GM18502 (cell line): ENCODE measurements around the gene CNTNAP1.

Experiments
- ATAC-seq: cut with Tn5 transposase; IDR thresholded peaks from one replicate; pipeline ENCODE4 v1.9.1; 2021; ENCODE audit warnings: mild to moderate bottlenecking; ENCODE audit not compliant: unreplicated experiment, poor library complexity

Gene CNTNAP1

GRCh38 chr17:42683407-42684034 is 1.2 kb downstream of the CNTNAP1 start:
- ATAC-seq: no peak

DNA sequence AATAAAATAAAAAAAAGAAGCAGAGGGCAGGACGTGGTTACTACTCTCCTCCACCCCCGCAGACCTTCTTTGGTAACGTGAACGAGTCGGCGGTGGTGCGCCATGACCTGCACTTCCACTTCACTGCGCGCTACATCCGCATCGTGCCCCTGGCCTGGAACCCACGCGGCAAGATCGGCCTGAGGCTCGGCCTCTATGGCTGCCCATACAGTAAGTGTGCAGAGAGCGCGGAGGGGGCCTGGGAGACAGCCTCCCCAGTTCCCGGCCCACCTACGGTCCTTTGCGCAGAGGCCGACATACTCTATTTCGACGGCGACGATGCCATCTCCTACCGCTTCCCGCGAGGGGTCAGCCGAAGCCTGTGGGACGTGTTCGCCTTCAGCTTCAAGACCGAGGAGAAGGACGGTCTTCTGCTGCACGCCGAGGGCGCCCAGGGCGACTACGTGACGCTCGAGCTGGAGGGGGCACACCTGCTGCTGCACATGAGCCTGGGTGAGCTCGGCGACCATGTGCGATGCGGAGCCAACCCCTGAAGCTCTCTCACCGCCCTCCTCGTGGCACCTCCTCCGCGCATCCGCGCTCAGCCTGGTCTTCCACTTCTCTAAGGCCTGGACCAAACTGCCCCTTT is 2.7 kb downstream of the CNTNAP1 start:
- ATAC-seq: no peak

DNA sequence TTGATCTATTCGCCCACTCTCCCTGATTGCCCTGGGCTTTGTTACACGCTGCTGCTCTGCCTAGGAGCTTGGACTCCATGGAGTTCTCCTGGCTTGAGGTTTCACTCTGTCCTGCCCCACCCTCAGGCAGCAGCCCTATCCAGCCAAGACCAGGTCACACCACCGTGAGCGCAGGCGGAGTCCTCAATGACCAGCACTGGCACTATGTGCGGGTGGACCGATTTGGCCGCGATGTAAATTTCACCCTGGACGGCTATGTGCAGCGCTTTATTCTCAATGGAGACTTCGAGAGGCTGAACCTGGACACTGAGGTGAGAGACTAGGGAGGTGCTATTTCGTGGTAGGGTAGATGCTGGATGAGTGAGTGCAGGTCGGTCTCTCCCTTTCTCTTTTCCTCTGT is 3.5 kb downstream of the CNTNAP1 start:
- ATAC-seq: no peak

- no peak for ATAC-seq
Observed at GRCh38 chr17:42686520-42687128, 4.3 kb downstream of the CNTNAP1 start.

DNA sequence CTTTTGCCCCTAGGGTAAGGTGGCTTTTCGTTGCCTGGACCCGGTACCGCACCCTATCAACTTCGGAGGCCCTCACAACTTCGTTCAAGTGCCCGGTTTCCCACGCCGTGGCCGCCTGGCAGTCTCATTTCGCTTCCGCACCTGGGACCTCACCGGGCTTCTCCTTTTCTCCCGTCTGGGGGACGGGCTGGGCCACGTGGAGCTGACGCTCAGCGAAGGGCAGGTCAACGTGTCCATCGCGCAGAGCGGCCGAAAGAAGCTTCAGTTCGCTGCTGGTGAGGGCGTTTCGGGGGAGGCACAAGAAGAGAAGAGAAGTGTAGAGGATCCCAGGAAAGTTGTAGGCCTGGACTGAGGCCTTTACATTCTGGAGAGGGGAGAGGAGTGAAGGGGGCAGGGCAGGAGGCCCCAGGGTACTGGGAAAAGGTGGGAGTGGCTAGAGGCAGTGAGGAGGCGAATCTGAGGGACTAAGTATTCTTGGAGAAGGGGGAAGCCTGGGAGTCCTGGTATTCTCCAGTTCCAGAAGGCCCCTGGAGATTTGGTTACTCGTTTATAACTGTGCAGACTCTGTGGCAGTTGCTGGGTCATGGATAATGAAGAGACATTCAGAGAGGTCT is 5.5 kb downstream of the CNTNAP1 start:
- no peak for ATAC-seq

- no peak for ATAC-seq
Observed at GRCh38 chr17:42690596-42690995, 8.3 kb downstream of the CNTNAP1 start.

GRCh38 chr17:42691021-42691545 is 8.8 kb downstream of the CNTNAP1 start:
- no peak for ATAC-seq

DNA sequence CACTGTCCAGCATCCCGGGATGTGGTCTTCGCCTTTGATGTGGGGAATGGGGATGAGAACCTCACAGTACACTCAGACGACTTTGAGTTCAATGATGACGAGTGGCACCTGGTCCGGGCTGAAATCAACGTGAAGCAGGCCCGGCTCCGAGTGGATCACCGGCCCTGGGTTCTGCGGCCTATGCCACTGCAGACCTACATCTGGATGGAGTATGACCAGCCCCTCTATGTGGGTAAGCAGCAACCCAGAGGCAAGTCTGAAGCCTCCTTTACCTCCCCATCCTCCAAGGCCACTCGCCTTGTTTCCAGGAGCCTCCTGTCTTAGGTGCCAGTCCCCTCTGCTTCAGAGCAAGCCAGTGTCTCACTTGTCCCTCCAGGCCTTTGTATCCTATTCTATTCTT is 10.2 kb downstream of the CNTNAP1 start:
- ATAC-seq: no peak

DNA sequence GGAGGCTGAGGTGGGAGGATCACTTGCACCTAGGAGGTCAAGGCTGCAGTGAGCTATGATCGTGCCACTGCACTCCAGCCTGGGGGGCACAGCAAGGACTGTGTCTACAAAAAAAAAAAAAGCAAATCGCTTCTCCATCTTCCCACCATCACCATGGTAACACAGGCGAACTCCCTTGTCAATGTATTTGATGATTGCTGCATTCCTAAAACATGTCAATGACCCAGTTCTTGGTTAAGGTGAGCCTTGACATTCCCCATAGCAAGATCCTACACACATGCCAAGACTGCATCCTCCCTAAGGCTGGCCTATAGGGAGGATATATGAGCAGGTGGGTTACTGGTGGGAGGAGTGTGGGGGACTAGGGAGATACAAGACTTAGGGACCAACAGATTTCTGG is 12.2 kb downstream of the CNTNAP1 start:
- no peak for ATAC-seq

GRCh38 chr17:42695500-42695899 is 13.2 kb downstream of the CNTNAP1 start:
- ATAC-seq: no peak

- no peak for ATAC-seq
Observed at GRCh38 chr17:42697108-42697811, 14.9 kb downstream of the CNTNAP1 start.

DNA sequence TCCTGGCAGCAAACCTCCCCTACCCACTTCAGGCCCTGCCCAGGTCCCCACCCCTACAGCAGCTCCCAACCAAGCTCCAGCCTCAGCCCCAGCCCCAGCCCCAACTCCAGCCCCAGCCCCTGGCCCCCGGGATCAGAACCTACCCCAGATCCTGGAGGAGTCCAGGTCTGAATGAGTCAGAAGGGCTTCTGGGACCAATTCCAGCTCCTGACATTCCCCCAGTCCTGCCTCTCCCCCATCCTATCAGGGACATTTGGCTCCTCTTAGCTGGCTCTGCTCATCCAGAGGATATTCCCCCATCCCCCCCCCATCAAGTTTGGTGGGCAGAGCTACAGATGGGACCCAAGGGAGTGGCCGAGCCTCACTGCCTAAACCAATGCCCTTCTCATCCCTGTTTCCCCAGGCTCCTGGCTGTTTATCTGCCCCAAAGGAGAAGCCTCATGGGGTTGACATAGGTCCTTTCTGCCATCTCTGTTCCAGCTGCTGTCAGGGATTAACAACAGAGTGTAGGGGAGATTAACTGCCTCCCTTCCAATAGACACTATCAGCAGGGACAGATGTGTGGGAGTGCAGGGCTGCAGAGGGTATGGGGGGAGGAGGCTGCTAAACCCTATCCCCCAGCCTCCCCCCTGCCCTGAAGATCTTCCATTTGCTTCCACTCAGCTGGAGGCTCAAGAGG is 16.5 kb downstream of the CNTNAP1 start:
- ATAC-seq: no peak

DNA sequence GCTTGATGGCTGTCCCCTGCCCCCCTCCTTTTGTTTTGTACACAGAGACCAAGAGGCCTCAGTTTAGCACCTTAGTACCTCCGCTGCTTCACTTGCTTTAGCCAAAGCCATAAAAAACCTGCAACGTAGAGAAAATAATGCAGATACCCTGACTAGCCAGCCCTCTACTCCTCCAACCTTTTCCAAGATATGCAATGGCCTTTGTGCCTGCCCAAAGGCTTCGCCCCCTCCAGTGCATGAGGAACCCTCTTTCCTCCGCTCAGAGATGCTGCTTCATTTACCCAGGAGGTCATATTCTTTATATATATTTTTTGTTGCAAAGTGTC is 17.0 kb downstream of the CNTNAP1 start:
- no peak for ATAC-seq

DNA sequence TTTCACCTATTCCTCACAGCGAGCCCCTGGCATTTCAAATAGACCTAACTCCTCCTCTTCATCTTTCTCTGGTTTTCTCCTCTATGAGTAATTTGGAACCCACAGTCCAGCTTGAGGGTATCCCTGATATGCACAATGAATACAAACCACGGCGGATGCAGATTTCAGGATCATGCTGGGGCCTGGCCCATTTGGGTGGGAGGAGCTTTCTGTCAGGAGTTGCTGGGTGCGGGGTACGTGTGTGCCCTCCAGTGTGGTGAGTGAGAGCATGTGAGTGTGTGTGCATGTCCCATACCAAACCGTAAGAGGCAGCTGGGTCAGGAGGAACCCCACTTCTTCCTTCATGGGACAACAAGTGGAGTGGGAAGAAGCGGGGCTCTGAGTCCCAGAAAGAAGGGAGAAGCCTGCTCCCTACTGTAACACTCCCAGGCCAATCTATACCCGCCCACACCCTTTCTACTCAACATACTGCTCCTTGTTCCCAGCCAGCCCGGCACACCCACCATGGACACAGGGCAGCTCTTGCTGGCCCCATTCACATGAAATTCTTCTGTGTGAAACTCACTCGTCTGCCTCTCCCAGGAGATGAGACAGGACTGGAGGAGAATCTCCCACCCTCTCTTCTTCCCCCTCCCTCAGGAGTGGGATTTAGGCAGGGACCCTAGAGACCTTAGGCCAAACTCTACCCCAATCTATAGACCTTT is 18.4 kb downstream of the CNTNAP1 start:
- no peak for ATAC-seq

DNA sequence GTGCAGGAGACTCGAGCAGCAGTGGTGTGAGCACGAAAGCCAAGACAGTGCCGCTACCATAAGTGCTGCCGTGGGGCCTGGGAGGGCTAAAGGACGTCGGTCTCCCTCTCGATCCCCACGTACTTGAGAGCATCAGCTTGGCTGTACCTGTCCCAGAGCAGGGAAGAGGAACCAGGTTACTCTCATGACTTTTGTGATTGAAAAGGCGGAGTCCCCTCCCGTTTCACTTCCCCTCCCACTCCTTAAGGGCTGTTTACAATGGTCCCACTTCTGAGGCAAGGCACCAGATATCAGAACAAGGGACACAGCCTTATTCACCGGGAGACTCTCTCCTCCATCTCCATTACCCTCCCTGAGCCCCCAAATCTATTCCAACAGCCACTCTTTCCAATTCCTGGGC is 20.1 kb downstream of the CNTNAP1 start:
- ATAC-seq: no peak

GRCh38 chr17:42704490-42704836 is 22.1 kb downstream of the CNTNAP1 start:
- peak; percentile 41 for ATAC-seq

- peak; percentile 75 for ATAC-seq
Observed at GRCh38 chr17:42704837-42705494, 22.6 kb downstream of the CNTNAP1 start.

- no peak for ATAC-seq
Observed at GRCh38 chr17:42706732-42707131, 24.4 kb downstream of the CNTNAP1 start.

DNA sequence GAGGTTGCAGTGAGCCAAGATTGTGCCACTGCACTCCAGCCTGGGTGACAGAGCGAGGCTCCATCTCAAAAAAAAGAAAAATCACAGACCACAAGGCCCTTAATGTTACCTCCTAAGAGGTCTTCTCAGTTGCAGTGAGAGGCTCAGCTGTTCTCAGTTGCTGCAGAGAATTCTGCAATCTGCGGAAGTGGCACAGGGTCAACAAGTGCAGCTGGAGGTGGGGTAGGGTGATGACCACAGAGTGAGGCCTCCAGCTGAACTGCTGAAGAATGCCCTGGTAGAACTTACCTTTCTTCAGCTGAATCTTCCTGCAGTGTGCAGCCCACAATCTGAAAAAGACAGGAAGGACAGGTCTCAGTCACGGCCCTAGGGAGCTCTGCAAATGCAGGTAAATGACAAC is 26.3 kb downstream of the CNTNAP1 start:
- ATAC-seq: no peak
